OCI-LY7 (cell line): ENCODE data around the gene BRD1. TPM values are rescaled to one million over a fixed set of nuclear protein-coding genes. Genes with fewer than 3 reads are reported as not detected.

Source experiments
- BruUV-seq: library from RNA; stranded (reverse); fragments of 400-500 nt; replicated peaks from 2 replicates; lab custom pipeline; 2021; lab: Mats Ljungman, UMichigan
- CTCF ChIA-PET: fragments of 300-600 bp; sonication (Branson Sonifier 250); formaldehyde crosslinking; loops from one replicate; lab custom pipeline; 2022; ENCODE audit warnings: antibody characterized with exemption; ENCODE audit not compliant: unreplicated experiment; lab: Charles Lee
- POLR2A ChIA-PET: fragments of 300-600 bp; sonication (Branson Sonifier 250); formaldehyde crosslinking; loops from one replicate; lab custom pipeline; 2022; ENCODE audit warnings: antibody characterized with exemption; lab: Charles Lee
- DNase-seq: peaks from one replicate; pipeline ENCODE4 v3.0.0-alpha.2; 2015; ENCODE audit warnings: low spot score
- H2AFZ ChIP-seq: fragments of 200-600 bp; sonication (generic), shearing (Covaris generic); 2 replicates; pipeline ENCODE4 v1.6.1; 2014; ENCODE audit warnings: mild to moderate bottlenecking, antibody characterized with exemption, low read length, moderate library complexity
- H3K27ac ChIP-seq: fragments of 200-600 bp; sonication (generic); 2 replicates; pipeline ENCODE4 v1.5.1; 2014; ENCODE audit warnings: mixed run types, low read depth, mild to moderate bottlenecking, moderate library complexity, low read length, inconsistent platforms; ENCODE audit not compliant: poor library complexity, severe bottlenecking
- H3K36me3 ChIP-seq: fragments of 200-600 bp; sonication (generic); 2 replicates; pipeline ENCODE4 v1.6.1; 2014; ENCODE audit warnings: mild to moderate bottlenecking, antibody characterized with exemption, low read length, moderate library complexity, mixed read lengths; ENCODE audit not compliant: insufficient read depth
- H3K4me1 ChIP-seq: fragments of 200-600 bp; sonication (generic); 2 replicates; pipeline ENCODE4 v1.5.1; 2014; ENCODE audit warnings: mild to moderate bottlenecking, low read length; ENCODE audit not compliant: insufficient read depth, poor library complexity, severe bottlenecking
- H3K4me2 ChIP-seq: fragments of 200-600 bp; sonication (generic); 2 replicates; pipeline ENCODE4 v1.6.1; 2014; ENCODE audit warnings: mild to moderate bottlenecking, low read length
- H3K4me3 ChIP-seq: fragments of 200-600 bp; sonication (generic); 2 replicates; pipeline ENCODE4 v1.5.1; 2014; ENCODE audit warnings: mild to moderate bottlenecking, low read depth, low read length; ENCODE audit not compliant: poor library complexity, severe bottlenecking
- H3K79me2 ChIP-seq: fragments of 200-600 bp; sonication (generic); 2 replicates; pipeline ENCODE4 v1.6.1; 2016; ENCODE audit warnings: low read depth, mild to moderate bottlenecking, low read length, moderate library complexity, mixed read lengths; ENCODE audit not compliant: insufficient read depth
- H3K9me2 ChIP-seq: fragments of 200-600 bp; sonication (generic); 2 replicates; pipeline ENCODE4 v1.6.1; 2016; ENCODE audit warnings: mild to moderate bottlenecking, low read length, mixed read lengths; ENCODE audit not compliant: insufficient read depth
- H3K9me3 ChIP-seq: fragments of 200-600 bp; sonication (generic); 2 replicates; pipeline ENCODE4 v1.6.1; 2014; ENCODE audit warnings: mild to moderate bottlenecking, mixed run types, low read length, mixed read lengths
- H4K20me1 ChIP-seq: fragments of 200-600 bp; sonication (generic); 2 replicates; pipeline ENCODE4 v1.6.1; 2014; ENCODE audit warnings: mild to moderate bottlenecking, antibody characterized with exemption, low read length, moderate library complexity, mixed read lengths; ENCODE audit not compliant: insufficient read depth
- CTCF ChIP-seq: fragments of 200-600 bp; sonication (generic); conservative IDR thresholded peaks from 2 replicates; pipeline ENCODE4 v1.5.1; 2014; ENCODE audit warnings: mild to moderate bottlenecking, antibody characterized with exemption, low read length, moderate library complexity, mixed read lengths
- EZH2phosphoT487 ChIP-seq: fragments of 200-600 bp; sonication (generic); IDR thresholded peaks from 2 replicates; pipeline ENCODE4 v1.6.1; 2018; ENCODE audit warnings: low read depth, borderline replicate concordance, mild to moderate bottlenecking, mixed run types, antibody characterized with exemption, low read length, moderate library complexity, mixed read lengths
- intact Hi-C: fragments of 100-400 bp; cut with micrococcal nuclease; formaldehyde crosslinking; loops from one replicate; pipeline ENCODE4 v1.10.0; 2022; ENCODE audit not compliant: unreplicated experiment
- total RNA-seq, 2 experiments: library from RNA; depleted of rRNA in 1 of 2; stranded (reverse); fragments of >200 nt in 1 of 2; shearing (Covaris generic) in 1 of 2; gene quantifications; 2 replicates each; pipeline ENCODE4 v1.2.3, GENCODE V29; 2014 to 2022

BRD1 gene
- total RNA-seq, 2 experiments from 2014 or later = 38.1 to 46.6 TPM

- Histone ChIP-seq H3K79me2 (no peaks in the 10 kb centered on the region), H3K36me3 (no peaks in the 10 kb centered on the region), H3K4me1 (no peaks in the 10 kb centered on the region), H3K4me3 (no peak overlapping the region), H3K27ac (no peak overlapping the region), H4K20me1 (no peaks in the 10 kb centered on the region), H3K4me2 (no peak overlapping the region), H2AFZ (no peak overlapping the region), H3K9me3 (peaks cover 23% of the 10 kb centered on the region), H3K9me2 (no peaks in the 10 kb centered on the region)
- TF ChIP-seq EZH2phosphoT487 (no peak), CTCF (no peak)
- CTCF ChIA-PET = no interaction called here
- intact Hi-C loops = no loop called here
- BruUV-seq = no TSS peak
- POLR2A ChIA-PET = no interaction called here
- no peak for DNase-seq
Measured at GRCh38 chr22:49749885-49750510, 77.7 kb downstream of the BRD1 start.

GRCh38 chr22:49749227-49749626 is 78.4 kb downstream of the BRD1 start:
- Histone ChIP-seq H3K9me2 (no peaks in the 10 kb centered on the region), H3K4me3 (no peak overlapping the region), H3K9me3 (peaks cover 27% of the 10 kb centered on the region), H3K27ac (no peak overlapping the region), H3K36me3 (no peaks in the 10 kb centered on the region), H2AFZ (no peak overlapping the region), H4K20me1 (no peaks in the 10 kb centered on the region), H3K4me1 (no peaks in the 10 kb centered on the region), H3K4me2 (no peak overlapping the region), H3K79me2 (no peaks in the 10 kb centered on the region)
- no peak for TF ChIP-seq EZH2phosphoT487
- TF ChIP-seq CTCF = no peak
- POLR2A ChIA-PET = no interaction called here
- DNase-seq = no peak
- BruUV-seq = no TSS peak
- CTCF ChIA-PET = no interaction called here
- intact Hi-C loops = no loop called here

DNA sequence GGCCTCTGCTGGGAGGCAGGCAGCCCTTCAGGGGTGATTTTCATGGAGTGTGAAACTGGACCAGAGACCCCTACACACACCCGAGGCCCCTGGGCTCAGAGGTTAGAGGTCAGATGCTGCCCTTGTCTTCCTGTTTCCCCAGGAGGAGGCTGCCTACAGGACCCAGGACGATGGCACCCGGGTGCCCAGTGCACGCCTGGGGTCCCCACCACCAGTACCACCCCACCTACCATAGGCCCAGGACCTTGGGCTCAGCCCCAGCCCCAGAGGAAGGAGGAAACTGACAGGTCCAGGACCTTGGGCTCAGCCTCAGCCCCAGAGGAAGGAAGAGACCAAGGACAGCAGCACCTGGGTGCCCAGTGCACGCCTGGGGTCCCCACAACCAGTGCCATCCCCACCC is 79.2 kb downstream of the BRD1 start:
- H3K4me1 ChIP-seq = no peaks in the 10 kb centered on the region
- no peak for DNase-seq
- H3K4me3 ChIP-seq = no peak overlapping the region
- TF ChIP-seq CTCF (no peak), EZH2phosphoT487 (no peak)
- H2AFZ ChIP-seq = no peak overlapping the region
- H3K79me2 ChIP-seq = no peaks in the 10 kb centered on the region
- BruUV-seq = no TSS peak
- H3K9me2 ChIP-seq = no peaks in the 10 kb centered on the region
- H3K4me2 ChIP-seq = no peak overlapping the region
- POLR2A ChIA-PET = no interaction called here
- H4K20me1 ChIP-seq = no peaks in the 10 kb centered on the region
- no peaks in the 10 kb centered on the region for H3K36me3 ChIP-seq
- CTCF ChIA-PET = interaction anchor here (0.6 kb wide), 1 partner anchor 378 kb away, joined by 4 read pairs; no protein-coding TSS in a partner anchor
- H3K9me3 ChIP-seq = peaks cover 27% of the 10 kb centered on the region
- H3K27ac ChIP-seq = no peak overlapping the region
- intact Hi-C loops = no loop called here
